ENCODE results near the gene STIP1.

DNA sequence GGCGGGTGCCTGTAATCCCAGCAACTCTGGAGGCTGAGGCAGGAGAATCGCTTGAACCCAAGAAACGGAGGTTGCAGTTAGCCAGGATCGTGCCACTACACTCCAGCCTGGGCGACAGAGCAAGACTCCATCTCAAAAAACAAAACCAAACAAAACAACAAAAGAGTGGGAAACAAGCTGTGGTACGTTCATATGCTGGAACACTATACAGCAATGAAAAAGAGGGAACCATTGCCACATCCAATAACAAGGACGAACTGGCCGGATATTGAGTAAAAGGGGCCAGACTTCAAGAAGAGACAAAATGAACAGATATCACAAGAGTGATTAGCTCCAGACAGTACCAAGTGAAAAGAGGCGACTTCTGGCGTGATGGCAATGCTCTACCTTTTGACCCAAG lies 24.9 kb upstream of the STIP1 start:
- TF ChIP-seq CTCF (IDR thresholded peaks at IDR 0.05; ENCODE audit: poor library complexity, severe bottlenecking) (no peak), MXI1 (conservative IDR thresholded peaks at IDR 0.05; ENCODE audit: poor library complexity, severe bottlenecking) (no peak)
